Testis (tissue), 3 donors: ENCODE measurements around the gene LRRK1. TPM values are rescaled to one million over a fixed set of nuclear protein-coding genes. Genes with fewer than 3 reads are reported as not detected.

Experiments
- DNase-seq: peaks from one replicate; pipeline ENCODE4 v3.0.0-alpha.2; 2019
- H3K27ac ChIP-seq, 2 donors: fragments of 200-600 bp; sonication (generic); one replicate each; pipeline ENCODE4 v1.5.1; 2019
- H3K27me3 ChIP-seq: fragments of 200-600 bp; sonication (generic); one replicate; pipeline ENCODE4 v1.5.1; 2019
- H3K36me3 ChIP-seq: fragments of 200-600 bp; sonication (generic); one replicate; pipeline ENCODE4 v1.5.1; 2017; ENCODE audit warnings: low read depth; ENCODE audit errors: missing control alignments
- H3K4me1 ChIP-seq: fragments of 200-600 bp; sonication (generic); one replicate; pipeline ENCODE4 v1.5.1; 2019
- H3K4me3 ChIP-seq, 2 donors: fragments of 200-600 bp; sonication (generic); one replicate each; pipeline ENCODE4 v1.5.1; 2017 to 2019
- H3K9me3 ChIP-seq: fragments of 200-600 bp; sonication (generic); one replicate; pipeline ENCODE4 v1.5.1; 2017
- CTCF ChIP-seq, 3 experiments: fragments of 450-650 bp in 2 of 3; fragments of 200-600 bp in 1 of 3; sonication (generic) in 1 of 3; IDR thresholded peaks; one replicate each; pipeline ENCODE4 v1.5.1; 2016 to 2019; ENCODE audit warnings: antibody characterized with exemption in 3 of 3, mild to moderate bottlenecking in 2 of 3, moderate library complexity in 1 of 3
- POLR2A ChIP-seq: fragments of 450-650 bp; IDR thresholded peaks from one replicate; pipeline ENCODE4 v1.6.1; 2017; ENCODE audit warnings: antibody characterized with exemption, mild to moderate bottlenecking, moderate library complexity
- WGBS, 2 donors: methylation state at CpG; one replicate each; pipeline ENCODE4 v1.1.5; 2018; 5-methylcytosine and 5-hydroxymethylcytosine counted together
- intact Hi-C: fragments of 100-400 bp; cut with DNase I; formaldehyde crosslinking; loops from one replicate; pipeline ENCODE4 v1.15.1; 2023; ENCODE audit warnings: low total_unique reads
- polyA plus RNA-seq: library from polyadenylated mRNA; stranded (reverse); fragments of 350-450 nt; fragmentation: Illumina TruSeq; extraction: RNeasy Lipid Tissue Mini Kit (QIAGEN cat#74804); gene quantifications from one replicate; pipeline ENCODE4 v1.2.3, GENCODE V29; 2014; ENCODE audit warnings: low read depth, low replicate concordance; ENCODE audit not compliant: insufficient read depth
- total RNA-seq, 2 donors: library from RNA; depleted of rRNA; stranded (reverse); fragments of >200 nt; gene quantifications; one replicate each; pipeline ENCODE4 v1.2.3, GENCODE V29; 2016

LRRK1 gene
- total and polyA plus RNA-seq, 3 donors from 2014 or later, result 18.8 to 24.6 (median 23.0) TPM

- H3K4me3 ChIP-seq, result no peak overlapping the region
- DNase-seq, result no peak
- intact Hi-C loops, result no loop called here
- no peaks in the 10 kb centered on the region for H3K27me3 ChIP-seq
- H3K9me3 ChIP-seq, result no peaks in the 10 kb centered on the region
- no peaks in the 10 kb centered on the region for H3K36me3 ChIP-seq
- peak overlapping the region; percentile 57 to 60 for H3K27ac ChIP-seq
- H3K4me1 ChIP-seq, result peaks cover 38% of the 10 kb centered on the region
- TF ChIP-seq CTCF (IDR thresholded peaks at IDR 0.05), result no peak
- no peak for TF ChIP-seq POLR2A
- 77 to 84% methylated on average over 9 of the region's 9 CpGs for WGBS, 2 donors
These were observed 109.2 kb downstream of the LRRK1 start for GRCh38 chr15:101028321-101028720.

GRCh38 chr15:101028772-101029438 is 109.7 kb downstream of the LRRK1 start:
- peaks cover 32% of the 10 kb centered on the region for H3K4me1 ChIP-seq

GRCh38 chr15:101029971-101030661 is 111.0 kb downstream of the LRRK1 start:
- H3K4me1 ChIP-seq, result peaks cover 23% of the 10 kb centered on the region
- TF ChIP-seq POLR2A (no peak), CTCF (IDR thresholded peaks at IDR 0.05) (no peak)
- intact Hi-C loops, result no loop called here
- H3K36me3 ChIP-seq, result no peaks in the 10 kb centered on the region
- no peak overlapping the region for H3K27ac ChIP-seq
- H3K27me3 ChIP-seq, result no peaks in the 10 kb centered on the region
- no peak overlapping the region for H3K4me3 ChIP-seq
- H3K9me3 ChIP-seq, result no peaks in the 10 kb centered on the region
- WGBS, 2 donors, result 88 to 94% methylated on average over 9 of the region's 9 CpGs
- peak; percentile 2 for DNase-seq

More at GRCh38 chr15:101028772-101029438, 109.7 kb downstream of the LRRK1 start:
- DNase-seq, result peak; percentile 11
- intact Hi-C loops, result no loop called here
- Histone ChIP-seq H3K36me3 (no peaks in the 10 kb centered on the region), H3K4me3 (no peak overlapping the region), H3K9me3 (no peaks in the 10 kb centered on the region), H3K27ac (peak overlapping the region in 1 of 2 donors; percentile 57), H3K27me3 (no peaks in the 10 kb centered on the region)
- 91 to 95% methylated on average over 9 to 19 of the region's 19 CpGs for whole genome bisulfite sequencing, 2 donors
- TF ChIP-seq POLR2A, result no peak
- TF ChIP-seq CTCF (IDR thresholded peaks at IDR 0.05), result no peak

- H3K4me1 ChIP-seq, result peaks cover 18% of the 10 kb centered on the region
- no peaks in the 10 kb centered on the region for H3K9me3 ChIP-seq
- no peak overlapping the region for H3K4me3 ChIP-seq
- TF ChIP-seq POLR2A (no peak), CTCF (IDR thresholded peaks at IDR 0.05) (no peak)
- WGBS, 2 donors, result 93 to 94% methylated on average over 8 of the region's 8 CpGs
- H3K27me3 ChIP-seq, result no peaks in the 10 kb centered on the region
- H3K27ac ChIP-seq, result no peak overlapping the region
- DNase-seq, result peak; percentile 11
- no peaks in the 10 kb centered on the region for H3K36me3 ChIP-seq
- intact Hi-C loops, result no loop called here
These were observed 112.1 kb downstream of the LRRK1 start for GRCh38 chr15:101031213-101031612.
